Transverse colon (tissue), 4 donors: ENCODE results near the gene EPB41L1. TPM values are rescaled to one million over a fixed set of nuclear protein-coding genes. Genes with fewer than 3 reads are reported as not detected.

Experiments
- DNase-seq: peaks from one replicate; pipeline ENCODE4 v3.0.0-alpha.2; 2019
- H3K27ac ChIP-seq, 4 donors: fragments of 200-600 bp; sonication (generic); 2 replicates each; pipeline ENCODE4 v1.5.1; 2016 to 2018; ENCODE audit warnings: inconsistent platforms in 4 of 4
- H3K27me3 ChIP-seq: fragments of 200-600 bp; sonication (generic); 2 replicates; pipeline ENCODE4 v1.5.1; 2017; ENCODE audit warnings: inconsistent platforms
- H3K36me3 ChIP-seq, 4 donors: fragments of 200-600 bp; sonication (generic); 2 replicates each; pipeline ENCODE4 v1.5.1; 2017 to 2019; ENCODE audit warnings: inconsistent platforms in 4 of 4
- H3K4me1 ChIP-seq, 4 donors: fragments of 200-600 bp; sonication (generic); 2 replicates each; pipeline ENCODE4 v1.5.1; 2017 to 2020; ENCODE audit warnings: inconsistent platforms in 4 of 4
- H3K4me3 ChIP-seq, 4 donors: fragments of 200-600 bp; sonication (generic); 1 replicate in 1 of 4; 2 replicates in 3 of 4; pipeline versions ENCODE4 v1.5.1 to v1.6.1; 2017 to 2019; ENCODE audit warnings: inconsistent platforms in 4 of 4
- H3K9me3 ChIP-seq, 2 donors: fragments of 200-600 bp; sonication (generic); 2 replicates each; pipeline ENCODE4 v1.5.1; 2017 to 2019; ENCODE audit warnings: inconsistent platforms in 2 of 2
- CTCF ChIP-seq, 5 experiments: fragments of 200-600 bp in 3 of 5; fragments of 450-650 bp in 2 of 5; sonication (generic) in 3 of 5; IDR thresholded peaks; 1 replicate in 2 of 5; 2 replicates in 3 of 5; pipeline ENCODE4 v1.5.1; 2016 to 2017; ENCODE audit warnings: antibody characterized with exemption in 5 of 5, inconsistent platforms in 3 of 5, mild to moderate bottlenecking in 2 of 5, moderate library complexity in 1 of 5
- EP300 ChIP-seq: sonication (generic); formaldehyde crosslinking; IDR thresholded peaks from one replicate; pipeline ENCODE4 v1.6.1; 2017; ENCODE audit warnings: antibody characterized with exemption, low read depth
- POLR2A ChIP-seq: fragments of 450-650 bp; IDR thresholded peaks from one replicate; pipeline ENCODE4 v1.6.1; 2016; ENCODE audit warnings: antibody characterized with exemption, mild to moderate bottlenecking, moderate library complexity
- POLR2AphosphoS5 ChIP-seq, 3 donors: sonication (generic); formaldehyde crosslinking; IDR thresholded peaks; one replicate each; pipeline ENCODE4 v1.6.1; 2016; ENCODE audit warnings: antibody characterized with exemption in 3 of 3
- WGBS, 2 donors: methylation state at CpG; one replicate each; pipeline ENCODE4 v1.1.5; 2018; ENCODE audit warnings: low coverage in 1 of 2; 5-methylcytosine and 5-hydroxymethylcytosine counted together
- in situ Hi-C, 4 donors: fragments of 200-750 bp; cut with MboI; loops; one replicate each; pipeline versions ENCODE4 v1.15.0 to v1.15.1; 2017; ENCODE audit warnings: low sequenced_read_pairs in 3 of 4, low pct_ligation_motif_present in 1 of 4, low pct_unique_long_range_greater_than_20kb in 1 of 4
- intact Hi-C: fragments of 100-400 bp; cut with DNase I; formaldehyde crosslinking; loops from one replicate; pipeline ENCODE4 v1.15.1; 2023; ENCODE audit warnings: low total_unique reads
- total RNA-seq, 4 donors: library from RNA; depleted of rRNA; stranded (reverse); fragments of >200 nt; gene quantifications; one replicate each; pipeline ENCODE4 v1.1.0, GENCODE V29; 2016

EPB41L1 gene
- total RNA-seq, 4 donors from 2014 or later, result 36.4 to 167 (median 79.4) TPM

DNA sequence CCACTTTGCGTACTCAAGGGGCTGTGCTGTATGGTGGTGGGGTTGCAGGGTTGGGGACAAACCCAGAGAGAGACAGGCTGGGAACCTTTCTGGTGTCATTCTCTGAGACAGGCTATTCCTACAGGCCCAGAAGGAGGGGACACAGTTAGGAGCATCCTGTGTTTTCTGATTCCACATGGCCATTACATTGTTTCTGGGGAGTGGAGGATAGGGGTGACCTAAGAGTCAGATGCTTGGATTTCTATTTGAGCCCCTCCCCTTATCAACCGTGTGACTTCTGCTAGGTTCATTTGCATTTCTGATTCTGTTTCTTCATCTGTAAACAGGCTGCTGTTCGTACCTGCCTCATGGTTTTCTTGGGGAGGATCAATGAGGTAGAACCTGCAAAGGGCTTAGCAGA lies 29.4 kb upstream of the EPB41L1 start:
- Histone ChIP-seq H3K9me3 (no peaks in the 10 kb centered on the region), H3K36me3 (no peaks in the 10 kb centered on the region), H3K27ac (no peak overlapping the region), H3K4me1 (peaks cover 0 to 18% (median 11%) of the 10 kb centered on the region in 4 donors), H3K4me3 (no peak overlapping the region), H3K27me3 (no peaks in the 10 kb centered on the region)
- 59 to 70% methylated on average over 2 to 3 of the region's 3 CpGs for WGBS, 2 donors
- intact Hi-C loops (no loop called here), in situ Hi-C loops (no loop called here)
- TF ChIP-seq EP300 (no peak), CTCF (IDR thresholded peaks at IDR 0.05) (no peak), POLR2A (no peak), POLR2AphosphoS5 (IDR thresholded peaks at IDR 0.05) (no peak)
- DNase-seq, result no peak

DNA sequence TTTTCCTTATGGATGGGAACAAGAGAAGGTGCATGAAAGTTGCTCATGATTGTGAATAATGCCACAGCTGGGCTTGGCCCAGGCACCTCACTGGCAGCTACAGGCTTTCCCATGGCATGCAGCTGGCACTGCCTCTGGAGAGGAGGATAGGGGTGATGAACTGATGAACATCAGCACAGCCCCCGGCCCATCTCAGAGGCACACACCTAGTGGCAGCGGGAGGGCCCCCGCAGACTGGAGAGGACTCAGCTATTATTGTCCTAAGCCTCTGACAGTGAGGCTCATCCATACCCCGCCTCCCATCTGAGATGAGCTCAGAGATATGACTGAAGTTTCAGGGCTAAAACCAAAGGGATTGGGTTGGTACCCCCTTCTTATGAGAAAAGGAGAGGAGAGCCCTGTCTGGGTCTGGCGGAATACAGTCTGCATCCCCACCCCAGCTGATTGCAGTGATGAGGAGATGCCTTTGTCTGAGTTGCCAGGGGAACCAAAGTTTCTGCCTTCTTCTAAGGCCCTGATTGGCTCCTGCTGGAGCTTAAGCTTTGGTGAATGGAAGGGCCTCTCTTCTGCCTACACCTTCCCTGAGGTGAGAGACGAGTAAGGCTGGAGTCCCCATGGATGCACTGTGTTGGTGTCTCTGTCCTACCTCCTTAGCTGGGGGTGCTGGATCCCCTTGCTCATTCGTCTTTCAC lies 27.6 kb upstream of the EPB41L1 start:
- H3K4me3 ChIP-seq, result no peak overlapping the region
- TF ChIP-seq POLR2A (no peak), CTCF (IDR thresholded peaks at IDR 0.05) (no peak), POLR2AphosphoS5 (IDR thresholded peaks at IDR 0.05) (no peak), EP300 (no peak)
- H3K4me1 ChIP-seq, result peaks cover 0 to 15% (median 8%) of the 10 kb centered on the region in 4 donors
- no peaks in the 10 kb centered on the region for H3K36me3 ChIP-seq
- H3K9me3 ChIP-seq, result no peaks in the 10 kb centered on the region
- no peak for DNase-seq
- WGBS, 2 donors, result 80% methylated on average over 7 of the region's 7 CpGs; no CpG with 5 or more reads in 1 of the 2 donors
- no peaks in the 10 kb centered on the region for H3K27me3 ChIP-seq
- intact Hi-C loops (no loop called here), in situ Hi-C loops (no loop called here)
- no peak overlapping the region for H3K27ac ChIP-seq

- TF ChIP-seq POLR2A (no peak), EP300 (no peak), POLR2AphosphoS5 (IDR thresholded peaks at IDR 0.05) (no peak), CTCF (IDR thresholded peaks at IDR 0.05) (no peak)
Observed at GRCh38 chr20:36128463-36129159, 25.9 kb upstream of the EPB41L1 start.

GRCh38 chr20:36129160-36129543 lies 25.4 kb upstream of the EPB41L1 start:
- Histone ChIP-seq H3K27ac (no peak overlapping the region), H3K4me1 (peaks cover 0 to 3% (median 0%) of the 10 kb centered on the region in 4 donors), H3K36me3 (no peaks in the 10 kb centered on the region), H3K27me3 (no peaks in the 10 kb centered on the region), H3K9me3 (no peaks in the 10 kb centered on the region), H3K4me3 (no peak overlapping the region)
- intact Hi-C loops (no loop called here), in situ Hi-C loops (no loop called here)
- DNase-seq, result no peak
- WGBS, 2 donors, result 75% methylated on average over 6 of the region's 8 CpGs; no CpG with 5 or more reads in 1 of the 2 donors
- TF ChIP-seq POLR2AphosphoS5 (IDR thresholded peaks at IDR 0.05) (no peak), CTCF (IDR thresholded peaks at IDR 0.05) (no peak), POLR2A (no peak), EP300 (no peak)

More at GRCh38 chr20:36128463-36129159, 25.9 kb upstream of the EPB41L1 start:
- peaks cover 0 to 3% (median 0%) of the 10 kb centered on the region in 4 donors for H3K4me1 ChIP-seq
- no peaks in the 10 kb centered on the region for H3K9me3 ChIP-seq
- no peaks in the 10 kb centered on the region for H3K36me3 ChIP-seq
- WGBS, 2 donors, result 50 to 69% methylated on average over 1 to 3 of the region's 3 CpGs
- H3K27me3 ChIP-seq, result no peaks in the 10 kb centered on the region
- DNase-seq, result no peak
- in situ Hi-C loops, result no loop called here
- intact Hi-C loops, result no loop called here
- no peak overlapping the region for H3K27ac ChIP-seq
- no peak overlapping the region for H3K4me3 ChIP-seq
